Type B pancreatic cell (in vitro differentiated cells): ENCODE results near the gene CREM. TPM values are rescaled to one million over a fixed set of nuclear protein-coding genes. Genes with fewer than 3 reads are reported as not detected.
"Not testable (repeated sequence)": the region's sequence is repeated elsewhere in the genome, so short reads cannot be mapped to it uniquely, and the experiment has no call there.

Experiments used
- DNase-seq: peaks from one replicate; pipeline ENCODE4 v3.0.0; 2021; ENCODE audit warnings: mixed read lengths; ENCODE audit not compliant: unreplicated experiment; ENCODE audit errors: extremely low spot score
- H3K27ac Mint-ChIP-seq: 2 replicates; pipeline ENCODE4 v1.8.0; 2021; ENCODE audit warnings: mild to moderate bottlenecking, mixed read lengths
- H3K27me3 Mint-ChIP-seq: 2 replicates; pipeline ENCODE4 v1.8.0; 2021; ENCODE audit warnings: mixed read lengths
- H3K36me3 Mint-ChIP-seq: 2 replicates; pipeline ENCODE4 v1.8.0; 2021; ENCODE audit warnings: mixed read lengths
- H3K4me1 Mint-ChIP-seq: one replicate; pipeline ENCODE4 v1.8.0; 2021; ENCODE audit warnings: mixed read lengths; ENCODE audit not compliant: unreplicated experiment
- H3K4me3 Mint-ChIP-seq: 2 replicates; pipeline ENCODE4 v1.8.0; 2021; ENCODE audit warnings: mild to moderate bottlenecking, mixed read lengths
- H3K9me3 Mint-ChIP-seq: 2 replicates; pipeline ENCODE4 v1.8.0; 2021; ENCODE audit warnings: mixed read lengths
- CTCF ChIP-seq: fragments of 200-600 bp; sonication (generic); conservative IDR thresholded peaks from 2 replicates; pipeline ENCODE4 v1.5.0; 2021; ENCODE audit warnings: antibody characterized with exemption, mild to moderate bottlenecking
- total RNA-seq: library from RNA; stranded (reverse); gene quantifications from 2 replicates; pipeline ENCODE4 v1.2.1, GENCODE V29; 2021; ENCODE audit warnings: low replicate concordance

Gene CREM
- total RNA-seq, 1 donor from 2014 or later, result 26.9 TPM

GRCh38 chr10:35216303-35216905 lies 89.8 kb downstream of the CREM start:
- Mint-ChIP-seq H3K27me3 (no peaks in the 10 kb centered on the region), H3K9me3 (no peaks in the 10 kb centered on the region), H3K36me3 (peaks cover 1% of the 10 kb centered on the region), H3K4me1 (peaks cover 20% of the 10 kb centered on the region), H3K27ac (no peak overlapping the region), H3K4me3 (no peak overlapping the region)
- TF ChIP-seq CTCF, result no peak
- no peak for DNase-seq

GRCh38 chr10:35216956-35217355 lies 90.3 kb downstream of the CREM start:
- H3K9me3 Mint-ChIP-seq, H3K27me3 Mint-ChIP-seq, H3K4me3 Mint-ChIP-seq, DNase-seq, H3K27ac Mint-ChIP-seq, H3K36me3 Mint-ChIP-seq: not testable (repeated sequence)
- peaks cover 19% of the 10 kb centered on the region for H3K4me1 Mint-ChIP-seq

DNA sequence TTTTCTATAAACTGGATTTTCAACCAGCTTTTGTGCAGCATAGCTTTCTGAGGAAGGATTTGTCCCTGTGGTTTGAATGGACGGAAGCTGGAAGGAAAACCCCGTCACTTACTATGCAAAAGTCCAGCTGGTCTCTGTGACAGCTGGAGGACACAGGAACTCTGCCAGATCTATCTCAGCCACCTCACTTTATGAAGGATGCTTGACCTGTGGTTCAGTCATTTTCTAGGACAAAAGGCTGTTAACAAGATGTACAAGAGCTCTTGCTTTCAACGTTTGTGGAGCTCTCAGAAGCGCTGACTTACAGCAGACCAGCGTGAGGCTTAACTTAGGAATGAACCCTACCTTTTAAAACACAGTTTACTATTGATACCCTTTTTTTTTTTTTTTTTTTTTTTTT lies 90.8 kb downstream of the CREM start:
- no peak overlapping the region for H3K4me3 Mint-ChIP-seq
- H3K36me3 Mint-ChIP-seq, result no peaks in the 10 kb centered on the region
- H3K9me3 Mint-ChIP-seq, result no peaks in the 10 kb centered on the region
- no peak overlapping the region for H3K27ac Mint-ChIP-seq
- H3K27me3 Mint-ChIP-seq, result no peaks in the 10 kb centered on the region
- DNase-seq, result no peak
- TF ChIP-seq CTCF, result no peak
- H3K4me1 Mint-ChIP-seq, result peaks cover 19% of the 10 kb centered on the region

- no peaks in the 10 kb centered on the region for H3K27me3 Mint-ChIP-seq
- no peaks in the 10 kb centered on the region for H3K9me3 Mint-ChIP-seq
- peak; percentile 94 for TF ChIP-seq CTCF
- H3K27ac Mint-ChIP-seq, result peak overlapping the region; percentile 3
- H3K4me3 Mint-ChIP-seq, result no peak overlapping the region
- H3K4me1 Mint-ChIP-seq, result peaks cover 19% of the 10 kb centered on the region
- no peaks in the 10 kb centered on the region for H3K36me3 Mint-ChIP-seq
- DNase-seq, result no peak
Observed at GRCh38 chr10:35218339-35218955, 91.8 kb downstream of the CREM start.

GRCh38 chr10:35219292-35219691 lies 92.6 kb downstream of the CREM start:
- no peak overlapping the region for H3K27ac Mint-ChIP-seq
- no peak for DNase-seq
- H3K9me3 Mint-ChIP-seq, result no peaks in the 10 kb centered on the region
- H3K4me3 Mint-ChIP-seq, result no peak overlapping the region
- H3K27me3 Mint-ChIP-seq, result no peaks in the 10 kb centered on the region
- no peak for TF ChIP-seq CTCF
- H3K4me1 Mint-ChIP-seq, result peaks cover 14% of the 10 kb centered on the region
- no peaks in the 10 kb centered on the region for H3K36me3 Mint-ChIP-seq
